ENCODE results near the gene SIL1.
"Not testable (repeated sequence)": the region's sequence is repeated elsewhere in the genome, so short reads cannot be mapped to it uniquely, and the experiment has no call there.

SIL1 gene

GRCh38 chr5:139016186-139016585 is 182.0 kb downstream of the SIL1 start:
- DNase-seq: no peak

GRCh38 chr5:139014726-139015125 is 183.4 kb downstream of the SIL1 start:
- no peak for DNase-seq

- DNase-seq: peak in 1 of 2 donors; percentile 6
Observed at GRCh38 chr5:139012176-139012575, 186.0 kb downstream of the SIL1 start.

GRCh38 chr5:139011156-139011555 is 187.0 kb downstream of the SIL1 start:
- DNase-seq: not testable (repeated sequence)

- no peak for DNase-seq
Observed at GRCh38 chr5:139004374-139005307, 193.5 kb downstream of the SIL1 start.

GRCh38 chr5:138999674-139000073 is 198.5 kb downstream of the SIL1 start:
- no peak for DNase-seq

- no peak for DNase-seq
Observed at GRCh38 chr5:138998521-138998920, 199.6 kb downstream of the SIL1 start.

GRCh38 chr5:138996120-138996519 is 202.0 kb downstream of the SIL1 start:
- no peak for DNase-seq

- no peak for DNase-seq
Observed at GRCh38 chr5:138990986-138991590, 207.1 kb downstream of the SIL1 start.

- DNase-seq: no peak
Observed at GRCh38 chr5:138989720-138990119, 208.4 kb downstream of the SIL1 start.

GRCh38 chr5:138986186-138986800 is 211.9 kb downstream of the SIL1 start:
- no peak for DNase-seq

GRCh38 chr5:138985683-138986082 is 212.5 kb downstream of the SIL1 start:
- no peak for DNase-seq

GRCh38 chr5:138985256-138985655 is 212.9 kb downstream of the SIL1 start:
- DNase-seq: no peak

GRCh38 chr5:138983984-138984383 is 214.2 kb downstream of the SIL1 start:
- DNase-seq: no peak

- DNase-seq: peak in 1 of 2 donors; percentile 24
Observed at GRCh38 chr5:138981586-138981985, 216.6 kb downstream of the SIL1 start.

GRCh38 chr5:138981131-138981530 is 217.0 kb downstream of the SIL1 start:
- no peak for DNase-seq

GRCh38 chr5:138980441-138980840 is 217.7 kb downstream of the SIL1 start:
- DNase-seq: no peak

- DNase-seq: peak; percentile 23 to 35
Observed at GRCh38 chr5:138979684-138980280, 218.4 kb downstream of the SIL1 start.

GRCh38 chr5:138978581-138978980 is 219.6 kb downstream of the SIL1 start:
- DNase-seq: no peak

GRCh38 chr5:138978080-138978479 is 220.1 kb downstream of the SIL1 start:
- DNase-seq: no peak

GRCh38 chr5:138975098-138975847 is 222.9 kb downstream of the SIL1 start:
- no peak for DNase-seq

GRCh38 chr5:138974227-138975063 is 223.7 kb downstream of the SIL1 start:
- DNase-seq: no peak

All from CD4-positive, alpha-beta T cell treated with Interleukin-4 for 1 hour (primary cell).